ENCODE measurements around the gene PRPF8.

- no peak for TF ChIP-seq TAF1 (IDR thresholded peaks at IDR 0.05; ENCODE audit: borderline replicate concordance, low read depth, low read length)
- no peak for TF ChIP-seq POLR2AphosphoS5 (IDR thresholded peaks at IDR 0.05; ENCODE audit: low read depth, low read length)
- TF ChIP-seq RAD21 (IDR thresholded peaks at IDR 0.05; ENCODE audit: low read length): no peak
- no peak for TF ChIP-seq CTCF (IDR thresholded peaks at IDR 0.05)
- TF ChIP-seq FOXM1 (IDR thresholded peaks at IDR 0.05; ENCODE audit: low read depth): no peak
- TF ChIP-seq EP300 (IDR thresholded peaks at IDR 0.05; ENCODE audit: borderline replicate concordance in 1 of 2, low read depth in 1 of 2, low read length in 1 of 2): no peak
- TF ChIP-seq TEAD4 (IDR thresholded peaks at IDR 0.05; ENCODE audit: borderline replicate concordance, insufficient read depth): no peak
Observed at GRCh38 chr17:1605681-1606351, 78.9 kb downstream of the PRPF8 start.
